GM19099 (cell line): ENCODE measurements around the gene PFKFB3.
A peak's percentile ranks its signal among the peaks of the same experiment; 100 is the strongest.

Experiments
- POLR2A ChIP-seq: IDR thresholded peaks from 3 replicates; pipeline ENCODE4 v1.6.1; 2011; ENCODE audit warnings: low read depth; ENCODE audit not compliant: insufficient read length; ENCODE audit errors: extremely low read depth

The PFKFB3 gene

DNA sequence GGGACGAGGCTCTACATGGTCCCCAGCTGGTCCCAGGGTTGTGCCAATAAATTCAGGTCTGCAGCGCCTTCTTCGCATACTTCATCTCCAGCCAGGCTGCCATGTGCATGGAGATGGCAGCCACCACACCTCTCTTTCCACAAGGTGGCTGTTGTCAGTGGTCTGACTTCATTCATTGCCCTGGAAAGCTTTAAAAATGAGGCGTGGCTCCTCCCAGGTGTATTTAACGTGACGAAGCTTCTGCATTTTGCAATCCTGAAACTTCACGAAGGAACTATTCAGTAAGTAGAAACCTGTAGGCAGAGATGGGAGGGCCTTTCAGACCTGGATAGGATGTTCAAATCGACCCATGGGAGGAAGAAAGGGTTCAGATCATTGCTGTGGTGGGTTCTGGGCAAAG, 53.7 kb downstream of the PFKFB3 start:
- no peak for TF ChIP-seq POLR2A

DNA sequence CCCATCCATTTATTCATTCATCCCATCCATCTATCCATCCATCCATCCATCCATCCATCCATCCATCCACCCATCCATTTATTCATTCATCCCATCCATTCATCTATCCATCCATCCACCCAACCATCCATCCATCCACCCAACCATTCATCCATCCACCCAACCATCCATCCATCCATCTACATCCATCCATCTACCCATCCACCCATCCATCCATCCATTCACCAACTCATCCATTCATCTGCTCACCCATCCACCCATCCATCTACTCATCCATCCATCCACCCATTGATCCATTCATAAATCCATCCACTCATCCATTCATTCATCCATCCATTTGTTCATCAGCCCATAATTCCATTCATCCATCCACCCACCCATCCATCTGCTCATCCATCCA, 56.4 kb downstream of the PFKFB3 start:
- no peak for TF ChIP-seq POLR2A

DNA sequence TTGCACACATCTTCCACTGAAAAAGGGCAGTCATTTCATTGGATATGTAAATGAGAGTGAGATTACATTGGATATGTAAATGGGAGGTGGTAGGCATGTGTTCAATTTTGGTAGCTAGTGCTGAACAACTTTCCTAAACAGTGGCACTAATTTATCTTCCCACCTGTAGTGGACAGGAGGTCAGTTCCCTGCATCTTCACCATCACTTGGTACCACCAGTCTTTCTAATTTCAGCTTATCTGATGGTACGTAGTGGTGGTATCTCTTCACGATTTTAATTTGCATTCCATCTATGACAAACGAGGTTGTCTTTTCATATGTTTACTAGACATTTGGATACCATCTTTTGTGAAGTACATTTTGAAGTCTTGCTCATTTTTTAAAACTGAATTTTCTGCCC, 58.1 kb downstream of the PFKFB3 start:
- no peak for TF ChIP-seq POLR2A

DNA sequence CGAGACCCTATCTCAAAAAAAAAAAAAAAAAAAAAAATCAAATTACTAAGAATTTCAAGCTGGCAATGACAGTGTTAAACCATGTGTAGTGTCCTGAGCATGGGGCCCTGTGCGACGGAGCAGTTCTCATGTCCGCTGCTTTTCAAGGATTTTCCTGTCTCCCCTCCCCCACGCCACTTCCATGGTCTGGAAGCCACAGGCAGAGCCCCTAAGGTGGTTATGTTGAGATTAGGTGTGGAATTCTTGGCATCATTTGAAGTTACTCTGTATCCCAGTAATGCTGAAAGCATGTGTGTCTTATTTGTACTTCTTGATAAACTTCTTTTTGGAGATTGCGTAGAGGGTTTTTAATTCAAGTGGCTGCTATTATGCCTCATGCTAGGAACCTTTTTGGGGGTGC, 65.2 kb downstream of the PFKFB3 start:
- TF ChIP-seq POLR2A: no peak

DNA sequence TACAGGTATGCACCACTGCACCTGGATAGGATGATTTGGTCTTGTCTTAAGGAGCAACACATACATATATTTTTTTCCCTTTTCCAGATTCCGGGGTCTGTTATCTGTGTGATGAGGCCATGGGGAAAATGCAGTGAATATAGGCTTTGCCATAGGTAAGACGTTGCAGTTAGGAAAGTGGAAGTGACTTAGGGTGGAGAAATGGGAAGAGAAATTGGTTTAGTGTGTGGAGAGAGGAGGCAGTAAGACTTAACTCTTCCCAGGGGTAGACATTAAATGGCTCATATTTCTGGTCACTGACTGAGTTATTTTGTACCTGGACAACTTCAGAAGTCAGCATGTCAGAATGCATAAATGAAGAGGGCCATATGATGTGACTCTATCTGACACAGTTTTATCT, 66.7 kb downstream of the PFKFB3 start:
- no peak for TF ChIP-seq POLR2A

DNA sequence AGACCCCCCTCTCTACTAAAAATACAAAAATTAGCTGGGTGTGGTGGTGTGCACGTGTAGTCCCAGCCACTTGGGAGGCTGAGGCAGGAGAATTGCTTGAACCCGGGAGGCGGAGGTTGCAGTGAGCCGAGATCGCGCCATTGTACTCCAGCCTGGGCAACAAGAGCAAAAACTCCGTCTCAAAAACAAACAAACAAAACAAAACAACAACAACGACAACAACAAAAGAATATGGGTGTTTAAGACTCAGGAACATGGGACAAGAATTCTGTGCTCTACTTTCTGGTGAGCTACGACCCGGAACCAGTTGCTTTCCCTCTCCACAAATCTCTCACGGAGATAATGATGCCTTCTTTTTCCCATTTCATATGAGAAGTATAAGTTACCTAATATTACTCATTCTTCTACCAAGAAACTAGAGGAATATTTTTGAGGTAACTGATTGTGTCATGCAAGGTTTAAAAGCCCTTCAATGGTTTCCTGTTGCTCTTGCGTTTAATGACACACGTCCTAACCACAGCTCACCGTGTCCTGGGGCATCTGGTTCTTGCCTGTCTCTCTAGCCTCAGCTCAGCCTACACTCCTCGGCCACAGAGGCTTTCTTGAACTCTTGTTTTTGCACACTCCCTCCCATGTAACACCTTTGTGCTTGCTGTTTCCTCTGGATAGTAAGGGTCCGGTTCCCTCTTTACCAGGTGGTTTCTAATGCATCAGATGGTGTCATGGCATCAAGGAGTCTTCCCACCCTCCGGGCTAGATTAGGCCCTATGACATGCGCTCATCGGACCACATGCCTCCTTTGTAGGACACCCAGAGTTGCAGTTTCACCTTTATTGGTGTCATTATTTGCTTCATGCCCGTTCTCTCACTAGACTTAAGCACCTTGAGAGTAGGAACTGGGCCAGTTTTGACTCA, 67.5 kb downstream of the PFKFB3 start:
- no peak for TF ChIP-seq POLR2A

DNA sequence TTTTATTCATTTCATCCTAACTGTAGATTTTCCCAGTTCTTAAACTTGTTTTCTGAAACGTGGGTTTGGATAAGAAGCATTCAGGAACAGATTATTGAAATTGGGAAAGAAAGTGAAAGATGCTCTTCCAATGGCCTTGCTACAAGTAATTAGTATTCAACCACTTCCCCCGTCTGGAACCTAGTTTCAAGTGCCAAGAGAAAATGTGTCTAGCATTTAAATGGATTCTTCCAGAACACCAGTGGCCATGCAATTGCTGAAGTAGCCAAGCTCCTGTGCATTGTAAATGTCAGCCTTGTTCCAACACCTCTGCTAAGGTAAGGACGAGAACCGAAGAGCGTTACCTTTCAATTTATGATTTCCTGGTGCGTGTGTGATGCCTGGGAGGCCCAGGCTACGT, 68.2 kb downstream of the PFKFB3 start:
- no peak for TF ChIP-seq POLR2A

DNA sequence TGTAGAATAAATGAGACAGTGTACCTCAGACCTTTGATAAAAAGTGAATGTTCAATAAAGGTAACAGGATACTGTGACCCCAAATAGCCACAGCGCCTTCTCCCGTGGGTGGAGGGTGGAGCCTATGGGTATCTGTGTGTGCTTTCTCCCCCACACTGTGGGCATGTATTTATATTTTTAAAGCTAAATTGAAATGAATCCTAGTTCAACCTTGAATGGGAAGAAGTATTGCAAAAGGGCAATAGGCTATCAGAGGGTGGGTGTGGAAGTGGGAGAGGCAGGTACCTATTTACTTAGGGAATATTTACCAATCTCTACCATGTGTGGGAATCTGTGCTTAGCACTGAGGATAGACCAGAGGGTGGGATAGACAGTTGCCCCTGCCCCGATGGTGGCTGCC, 68.9 kb downstream of the PFKFB3 start:
- no peak for TF ChIP-seq POLR2A

DNA sequence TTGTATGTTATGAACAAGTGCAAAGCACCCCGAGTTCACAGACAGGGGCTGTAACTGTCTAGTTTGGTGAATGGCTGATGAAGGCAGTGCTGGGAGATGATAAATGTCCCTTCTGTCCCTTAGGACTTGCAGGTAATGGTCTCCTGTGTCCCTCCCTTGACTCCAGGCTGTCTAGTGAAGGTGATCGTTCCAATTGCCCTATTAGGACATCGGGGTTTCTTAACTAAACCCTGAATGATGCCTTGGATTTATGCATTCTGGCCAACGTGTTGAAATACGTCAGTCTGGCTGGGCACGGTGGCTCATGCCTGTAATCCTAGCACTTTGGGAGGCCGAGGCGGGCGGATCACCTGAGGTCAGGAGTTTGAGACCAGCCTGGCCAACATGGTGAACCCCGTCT, 69.4 kb downstream of the PFKFB3 start:
- TF ChIP-seq POLR2A: no peak

DNA sequence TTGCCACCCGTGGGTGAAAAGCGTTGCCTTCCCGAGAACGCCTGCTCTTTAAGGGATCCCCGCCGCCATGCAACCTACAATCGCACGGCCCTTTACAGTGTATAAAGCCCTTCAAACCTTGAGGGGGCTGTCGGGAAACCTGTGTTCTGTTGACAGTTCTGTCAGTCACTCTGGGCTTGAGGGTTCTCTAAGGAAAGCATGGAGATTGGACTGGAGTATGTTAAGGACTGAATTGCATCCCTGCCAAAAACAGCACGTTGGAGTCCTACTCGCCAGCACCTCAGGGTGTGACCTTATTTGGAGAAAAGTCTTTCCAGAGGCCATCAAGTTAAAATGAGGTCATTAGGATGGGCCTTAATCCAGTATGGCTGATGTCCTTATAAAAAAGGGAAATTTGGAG, 70.6 kb downstream of the PFKFB3 start:
- no peak for TF ChIP-seq POLR2A

DNA sequence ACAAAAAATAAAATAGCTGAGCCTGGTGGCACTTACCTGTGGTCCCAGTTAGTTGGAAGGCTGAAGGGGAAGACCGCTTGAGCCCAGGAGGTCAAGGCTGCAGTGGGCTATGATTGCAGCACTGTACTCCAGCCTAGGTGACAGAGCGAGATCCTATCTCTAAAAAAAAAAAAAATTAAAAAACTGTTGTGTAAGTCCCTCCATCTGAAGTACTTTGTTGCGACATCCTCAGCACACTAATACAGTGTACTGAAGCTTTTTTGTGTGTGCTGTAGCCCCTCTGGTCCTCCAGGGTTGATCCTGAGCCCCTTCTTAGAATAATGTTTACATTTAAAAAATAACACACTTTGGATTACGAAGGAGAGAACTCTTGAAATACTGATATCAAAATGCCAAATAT, 71.3 kb downstream of the PFKFB3 start:
- no peak for TF ChIP-seq POLR2A

DNA sequence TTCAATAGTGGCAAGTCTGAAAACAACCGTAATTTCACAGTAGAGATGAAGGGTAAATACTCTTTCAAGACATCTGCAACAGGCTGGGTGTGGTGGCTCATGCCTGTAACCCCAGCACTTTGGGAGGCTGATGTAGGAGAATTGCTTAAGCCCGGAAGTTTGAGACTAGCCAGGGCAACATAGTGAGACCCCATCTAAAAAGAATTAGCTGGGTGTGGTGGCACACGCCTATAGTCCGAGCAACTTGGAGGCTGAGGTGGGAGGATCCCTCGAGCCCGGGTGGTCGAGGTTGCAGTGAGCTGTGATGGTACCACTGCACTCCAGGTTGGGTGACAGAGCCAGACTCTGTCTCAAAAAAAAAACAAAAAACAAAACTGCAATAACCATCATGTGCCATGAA, 71.8 kb downstream of the PFKFB3 start:
- no peak for TF ChIP-seq POLR2A

DNA sequence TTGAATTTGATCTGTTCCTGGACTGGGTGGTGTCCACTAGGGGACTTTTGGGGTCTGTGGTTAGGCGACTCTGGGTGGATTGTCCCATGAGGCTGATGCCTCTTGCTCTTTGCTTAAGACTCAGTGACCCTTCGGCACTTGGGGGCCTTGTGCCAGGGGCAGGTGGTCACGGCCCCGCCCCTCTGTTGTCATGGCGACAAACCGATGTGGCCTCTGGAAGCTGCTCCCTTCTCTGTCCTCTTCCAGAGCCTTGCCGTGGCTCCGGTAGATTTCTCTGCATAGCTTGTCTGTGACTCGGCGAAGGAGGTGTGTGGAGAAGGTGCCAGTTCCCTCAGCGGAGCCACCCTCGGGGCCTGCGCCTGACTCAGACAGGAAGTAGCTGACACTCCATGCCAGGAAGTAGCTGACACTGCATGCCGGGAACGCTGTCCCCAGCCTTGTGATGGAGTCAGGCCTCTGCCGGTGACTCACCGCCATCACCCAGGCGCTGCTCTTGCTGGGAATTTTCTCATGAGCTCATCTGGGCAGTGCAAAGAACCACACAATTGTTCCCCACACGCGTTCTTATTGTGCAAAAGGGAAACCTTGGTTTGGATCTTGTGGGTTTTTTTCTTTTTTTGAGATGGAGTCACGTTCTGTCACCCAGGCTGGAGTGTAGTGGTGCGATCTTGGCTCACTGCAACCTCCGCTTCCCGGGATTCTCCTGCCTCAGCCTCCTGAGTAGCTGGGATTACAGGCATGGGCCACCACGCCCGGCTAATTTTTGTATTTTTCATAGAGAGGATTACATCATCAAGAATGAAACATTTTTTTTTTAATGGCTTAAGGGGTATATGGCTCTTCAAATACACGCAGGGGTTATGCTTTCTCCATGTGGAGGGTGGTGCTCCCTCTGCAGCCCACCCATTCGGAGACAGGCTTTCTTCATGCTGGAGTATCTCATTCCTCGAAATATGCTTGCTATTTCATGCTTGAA, 72.6 kb downstream of the PFKFB3 start:
- TF ChIP-seq POLR2A: peak; percentile 38

DNA sequence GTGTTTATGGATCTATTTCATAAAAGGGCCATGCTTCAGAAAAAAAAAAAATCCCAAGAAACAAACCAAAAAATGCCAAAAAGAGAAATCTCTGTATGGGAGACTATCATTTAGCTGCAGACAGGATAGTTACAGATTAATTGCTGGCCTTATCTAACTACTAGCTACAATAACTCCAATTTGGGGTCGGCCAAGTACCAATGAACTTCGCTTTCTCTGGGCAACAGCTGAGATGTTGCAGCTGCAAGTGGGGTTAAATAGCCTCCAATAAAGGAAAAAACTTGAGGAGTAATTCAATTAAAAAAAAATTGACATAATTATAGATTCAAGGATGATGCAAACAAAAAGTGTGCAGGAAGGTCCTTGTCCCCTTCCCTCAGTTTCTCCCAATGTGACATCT, 73.6 kb downstream of the PFKFB3 start:
- TF ChIP-seq POLR2A: no peak

DNA sequence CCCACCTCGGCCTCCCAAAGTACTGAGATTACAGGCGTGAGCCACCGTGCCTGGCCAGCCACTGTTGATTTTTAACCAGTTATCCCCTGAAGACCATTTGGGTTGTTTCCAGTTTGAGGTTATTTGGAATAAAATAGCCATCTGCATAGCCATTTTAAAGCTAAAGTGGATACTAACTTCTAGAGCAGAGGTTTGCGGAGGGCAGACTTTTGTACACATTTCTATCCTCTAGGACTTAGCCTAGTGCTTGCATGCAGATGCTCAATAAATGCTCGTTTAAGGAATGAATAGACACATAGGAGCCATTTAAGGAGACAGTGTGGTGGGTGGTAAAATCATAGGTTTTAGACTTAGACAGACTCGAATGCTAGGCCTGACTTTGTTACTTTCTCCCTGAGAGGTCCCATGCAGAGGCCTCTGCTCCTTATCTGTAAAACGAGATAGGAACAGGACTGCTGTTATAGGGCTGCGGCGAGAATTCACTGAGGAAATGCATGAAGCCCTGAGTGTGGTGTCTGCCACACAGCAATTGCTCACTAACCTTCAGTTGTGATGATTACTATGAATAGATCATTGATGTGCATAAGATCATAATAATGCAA, 75.9 kb downstream of the PFKFB3 start:
- TF ChIP-seq POLR2A: no peak
